BLaER1 (cell line): ENCODE data around the gene CLIP1.
"Not testable (repeated sequence)": the region's sequence is repeated elsewhere in the genome, so short reads cannot be mapped to it uniquely, and the experiment has no call there.

Source experiments
- H3K27ac ChIP-seq: shearing (Covaris generic); formaldehyde crosslinking; 2 replicates; pipeline ENCODE4 v1.8.1; 2022
- H3K27me3 ChIP-seq: shearing (Covaris generic); formaldehyde crosslinking; 2 replicates; pipeline ENCODE4 v1.8.1; 2022
- H3K36me3 ChIP-seq: shearing (Covaris generic); formaldehyde crosslinking; 2 replicates; pipeline ENCODE4 v1.8.1; 2022
- H3K4me1 ChIP-seq: shearing (Covaris generic); formaldehyde crosslinking; 2 replicates; pipeline ENCODE4 v1.8.1; 2022
- H3K4me2 ChIP-seq: shearing (Covaris generic); formaldehyde crosslinking; 2 replicates; pipeline ENCODE4 v1.8.1; 2022
- H3K4me3 ChIP-seq: shearing (Covaris generic); formaldehyde crosslinking; 2 replicates; pipeline ENCODE4 v1.8.1; 2022
- H3K9ac ChIP-seq: shearing (Covaris generic); formaldehyde crosslinking; 2 replicates; pipeline ENCODE4 v1.8.1; 2022
- H3K9me3 ChIP-seq: shearing (Covaris generic); formaldehyde crosslinking; 2 replicates; pipeline ENCODE4 v1.8.1; 2022
- H4K20me1 ChIP-seq: shearing (Covaris generic); formaldehyde crosslinking; 2 replicates; pipeline ENCODE4 v1.8.1; 2022
- Cebpa-rat ChIP-seq: shearing (Covaris generic); IDR thresholded peaks from 2 replicates; pipeline ENCODE4 v1.8.1; 2022

The CLIP1 gene

GRCh38 chr12:122399254-122399591 lies 23.2 kb downstream of the CLIP1 start:
- Histone ChIP-seq H3K9ac (peak overlapping the region; percentile 60; the same call in 1 of the 2 replicates), H3K4me2 (peak overlapping the region; percentile 41; the same call in 1 of the 2 replicates), H3K36me3 (no peaks in the 10 kb centered on the region), H4K20me1 (peaks cover 31% of the 10 kb centered on the region; the same call in 1 of the 2 replicates), H3K4me3 (no peak overlapping the region), H3K27me3 (no peaks in the 10 kb centered on the region), H3K27ac (peak overlapping the region; percentile 39; the same call in 1 of the 2 replicates), H3K4me1 (peaks cover 29% of the 10 kb centered on the region), H3K9me3 (no peaks in the 10 kb centered on the region)
- no peak for TF ChIP-seq Cebpa-rat

GRCh38 chr12:122397981-122398380 lies 24.5 kb downstream of the CLIP1 start:
- not testable (repeated sequence) for H3K27me3 ChIP-seq, H3K9ac ChIP-seq

GRCh38 chr12:122395319-122395718 lies 27.1 kb downstream of the CLIP1 start:
- no peak overlapping the region for H3K27ac ChIP-seq
- H3K4me1 ChIP-seq, result peaks cover 26% of the 10 kb centered on the region
- H4K20me1 ChIP-seq, result peaks cover 34% of the 10 kb centered on the region; the same call in 1 of the 2 replicates
- H3K9me3 ChIP-seq, result no peaks in the 10 kb centered on the region
- no peak overlapping the region for H3K4me2 ChIP-seq
- TF ChIP-seq Cebpa-rat, result no peak
- no peak overlapping the region for H3K4me3 ChIP-seq
- H3K27me3 ChIP-seq, result no peaks in the 10 kb centered on the region
- no peak overlapping the region for H3K9ac ChIP-seq
- no peaks in the 10 kb centered on the region for H3K36me3 ChIP-seq

More at GRCh38 chr12:122397981-122398380, 24.5 kb downstream of the CLIP1 start:
- H3K4me1 ChIP-seq, result peaks cover 29% of the 10 kb centered on the region
- H3K4me3 ChIP-seq, H3K4me2 ChIP-seq, H3K9me3 ChIP-seq, H3K27ac ChIP-seq, H3K36me3 ChIP-seq: not testable (repeated sequence)
- peaks cover 40% of the 10 kb centered on the region; the same call in 1 of the 2 replicates for H4K20me1 ChIP-seq

- H3K9me3 ChIP-seq, result no peaks in the 10 kb centered on the region
- no peak overlapping the region for H3K4me3 ChIP-seq
- TF ChIP-seq Cebpa-rat, result no peak
- H3K4me2 ChIP-seq, result no peak overlapping the region
- H3K4me1 ChIP-seq, result peaks cover 20% of the 10 kb centered on the region
- H3K36me3 ChIP-seq, result no peaks in the 10 kb centered on the region
- H3K27me3 ChIP-seq, result no peaks in the 10 kb centered on the region
- H3K9ac ChIP-seq, result no peak overlapping the region
- H3K27ac ChIP-seq, result no peak overlapping the region
- H4K20me1 ChIP-seq, result peaks cover 34% of the 10 kb centered on the region; the same call in 1 of the 2 replicates
Observed at GRCh38 chr12:122394626-122395194, 27.8 kb downstream of the CLIP1 start.

- Histone ChIP-seq H3K27me3 (no peaks in the 10 kb centered on the region), H3K36me3 (peaks cover 2% of the 10 kb centered on the region; the same call in 1 of the 2 replicates), H3K9ac (no peak overlapping the region), H3K27ac (no peak overlapping the region), H3K4me3 (no peak overlapping the region), H3K9me3 (no peaks in the 10 kb centered on the region), H3K4me1 (peaks cover 12% of the 10 kb centered on the region; the same call in 1 of the 2 replicates), H4K20me1 (peaks cover 29% of the 10 kb centered on the region; the same call in 1 of the 2 replicates), H3K4me2 (no peak overlapping the region)
- TF ChIP-seq Cebpa-rat, result no peak
Observed at GRCh38 chr12:122393817-122394216, 28.7 kb downstream of the CLIP1 start.

- H3K4me1 ChIP-seq, result peaks cover 12% of the 10 kb centered on the region; the same call in 1 of the 2 replicates
- no peak overlapping the region for H3K4me2 ChIP-seq
- no peak overlapping the region for H3K9ac ChIP-seq
- peaks cover 5% of the 10 kb centered on the region; the same call in 1 of the 2 replicates for H3K36me3 ChIP-seq
- H3K27ac ChIP-seq, result no peak overlapping the region
- no peak for TF ChIP-seq Cebpa-rat
- H4K20me1 ChIP-seq, result peaks cover 29% of the 10 kb centered on the region; the same call in 1 of the 2 replicates
- H3K4me3 ChIP-seq, result no peak overlapping the region
- no peaks in the 10 kb centered on the region for H3K9me3 ChIP-seq
- H3K27me3 ChIP-seq, result no peaks in the 10 kb centered on the region
Observed at GRCh38 chr12:122392411-122392810, 30.1 kb downstream of the CLIP1 start.

GRCh38 chr12:122389677-122390076 lies 32.8 kb downstream of the CLIP1 start:
- Histone ChIP-seq H3K27me3 (no peaks in the 10 kb centered on the region), H3K27ac (no peak overlapping the region), H3K4me1 (peaks cover 20% of the 10 kb centered on the region), H4K20me1 (peaks cover 13% of the 10 kb centered on the region; the same call in 1 of the 2 replicates), H3K36me3 (peaks cover 5% of the 10 kb centered on the region; the same call in 1 of the 2 replicates), H3K9ac (no peak overlapping the region), H3K4me3 (no peak overlapping the region), H3K9me3 (no peaks in the 10 kb centered on the region), H3K4me2 (no peak overlapping the region)
- TF ChIP-seq Cebpa-rat, result no peak

GRCh38 chr12:122387887-122388286 lies 34.6 kb downstream of the CLIP1 start:
- peaks cover 10% of the 10 kb centered on the region; the same call in 1 of the 2 replicates for H4K20me1 ChIP-seq
- H3K9me3 ChIP-seq, result no peaks in the 10 kb centered on the region
- H3K4me2 ChIP-seq, result no peak overlapping the region
- H3K4me1 ChIP-seq, result peaks cover 8% of the 10 kb centered on the region
- peaks cover 8% of the 10 kb centered on the region; the same call in 1 of the 2 replicates for H3K36me3 ChIP-seq
- no peaks in the 10 kb centered on the region for H3K27me3 ChIP-seq
- H3K27ac ChIP-seq, result no peak overlapping the region
- no peak overlapping the region for H3K4me3 ChIP-seq
- no peak overlapping the region for H3K9ac ChIP-seq
- no peak for TF ChIP-seq Cebpa-rat

- no peaks in the 10 kb centered on the region for H3K9me3 ChIP-seq
- no peaks in the 10 kb centered on the region for H3K27me3 ChIP-seq
- H3K36me3 ChIP-seq, result peaks cover 27% of the 10 kb centered on the region
- H3K4me2 ChIP-seq, result 0 out of 2 replicates have a peak overlapping the region, but pooled peaks have one; percentile 3
- no peak overlapping the region for H3K27ac ChIP-seq
- no peak for TF ChIP-seq Cebpa-rat
- no peak overlapping the region for H3K4me3 ChIP-seq
- H4K20me1 ChIP-seq, result peaks cover 17% of the 10 kb centered on the region; the same call in 1 of the 2 replicates
- peaks cover 8% of the 10 kb centered on the region for H3K4me1 ChIP-seq
- no peak overlapping the region for H3K9ac ChIP-seq
Observed at GRCh38 chr12:122385171-122386016, 37.1 kb downstream of the CLIP1 start.

- Histone ChIP-seq H3K36me3 (peaks cover 46% of the 10 kb centered on the region), H3K4me3 (no peak overlapping the region), H3K27me3 (no peaks in the 10 kb centered on the region), H4K20me1 (peaks cover 17% of the 10 kb centered on the region; the same call in 1 of the 2 replicates), H3K9ac (no peak overlapping the region), H3K4me2 (no peak overlapping the region), H3K4me1 (peaks cover 8% of the 10 kb centered on the region), H3K27ac (no peak overlapping the region), H3K9me3 (no peaks in the 10 kb centered on the region)
- TF ChIP-seq Cebpa-rat, result no peak
Observed at GRCh38 chr12:122382919-122383350, 39.5 kb downstream of the CLIP1 start.
